Right forelimb (tissue), 1 donor: Measurements from ENCODE around the gene MAPK8.
"Not testable (repeated sequence)": the region's sequence is repeated elsewhere in the genome, so short reads cannot be mapped to it uniquely, and the experiment has no call there.

ENCODE experiments used
- DNase-seq: peaks from one replicate; pipeline ENCODE4 v3.0.0-alpha.2; 2018

The MAPK8 gene

DNA sequence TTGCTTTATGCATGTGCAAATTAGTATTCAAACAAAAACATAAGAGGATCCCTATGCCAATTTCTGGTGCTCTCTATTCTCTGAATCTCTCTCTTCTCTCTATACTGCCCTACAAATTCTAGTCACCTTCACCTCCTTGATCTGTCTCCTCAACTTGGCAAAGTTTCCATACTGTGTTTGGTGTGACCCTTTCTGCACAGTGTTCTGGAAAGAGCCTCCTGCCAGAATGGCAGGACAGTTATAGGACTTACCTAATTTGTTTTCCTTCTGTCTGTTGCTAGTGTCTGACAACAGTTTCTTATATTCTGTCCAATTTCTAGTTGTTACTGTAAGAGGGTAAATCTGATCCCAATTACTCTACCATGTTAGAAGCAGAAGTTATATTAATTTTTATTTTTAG lies 34.3 kb downstream of the MAPK8 start:
- no peak for DNase-seq

DNA sequence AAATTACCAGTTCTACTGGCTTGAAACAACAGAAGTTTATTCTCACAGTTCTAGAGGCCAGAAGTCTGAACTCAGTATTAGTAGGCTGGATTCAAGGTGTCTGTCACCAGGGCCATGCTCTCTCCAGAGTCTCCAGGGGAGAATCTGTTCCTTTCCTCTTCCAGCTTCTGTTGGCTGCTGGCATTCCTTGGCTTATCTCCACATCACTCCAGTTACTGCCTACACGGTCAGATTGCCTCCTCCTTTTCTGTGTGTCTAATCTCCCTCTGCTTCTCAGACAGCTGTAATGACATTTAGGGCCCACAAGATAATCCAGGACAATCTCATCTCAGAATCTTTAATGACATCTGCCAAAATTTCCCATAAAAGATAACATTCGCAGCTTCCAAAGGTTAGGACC lies 36.6 kb downstream of the MAPK8 start:
- no peak for DNase-seq

DNA sequence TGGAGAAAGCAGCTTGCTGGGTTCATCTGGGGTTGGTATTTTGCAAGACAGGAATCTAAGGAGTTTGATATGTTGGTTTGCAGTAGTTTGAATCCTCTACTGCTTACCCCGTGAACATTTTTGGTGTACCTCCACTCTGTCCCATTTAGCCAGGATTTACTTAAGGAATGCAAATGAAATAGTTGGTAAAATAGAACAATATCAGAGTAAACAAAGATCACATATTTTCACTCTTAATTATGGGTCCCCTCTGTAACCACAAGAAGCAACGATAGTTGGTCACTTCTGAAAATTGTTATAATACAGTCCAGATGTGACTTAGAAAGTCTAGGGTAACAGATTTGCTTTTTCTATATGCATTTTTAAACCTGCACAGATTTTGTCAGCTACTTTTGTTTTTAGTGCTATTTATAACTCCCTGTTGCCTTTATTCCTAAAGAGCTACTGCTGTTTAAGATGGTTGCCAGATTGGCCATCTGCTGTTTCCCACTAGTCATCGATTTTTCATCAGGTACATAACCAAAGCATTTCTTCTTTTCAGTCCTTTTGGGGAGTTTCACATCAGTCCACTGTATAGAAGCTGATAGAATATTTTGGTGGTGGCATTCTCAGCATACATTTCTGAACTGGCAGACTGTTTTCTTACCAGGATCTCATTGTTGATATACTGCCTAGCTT lies 37.6 kb downstream of the MAPK8 start:
- DNase-seq: no peak

GRCh38 chr10:48346248-48346647 lies 39.8 kb downstream of the MAPK8 start:
- not testable (repeated sequence) for DNase-seq

DNA sequence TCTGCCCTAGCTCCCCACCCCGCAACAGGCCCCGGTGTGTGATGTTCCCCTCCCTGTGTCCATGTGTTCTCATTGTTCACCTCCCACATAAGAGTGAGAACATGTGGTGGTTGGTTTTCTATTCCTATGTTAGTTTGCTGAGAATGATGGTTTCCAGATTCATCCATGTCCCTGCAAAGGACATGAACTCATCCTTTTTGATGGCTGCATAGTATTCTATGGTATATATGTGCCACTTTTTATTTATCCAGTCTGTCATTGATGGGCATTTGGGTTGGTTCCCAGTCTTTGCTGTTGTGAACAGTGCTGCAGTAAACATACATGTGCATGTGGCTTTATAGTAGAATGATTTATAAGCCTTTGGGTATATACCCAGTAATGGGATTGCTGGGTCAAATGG lies 41.1 kb downstream of the MAPK8 start:
- not testable (repeated sequence) for DNase-seq

DNA sequence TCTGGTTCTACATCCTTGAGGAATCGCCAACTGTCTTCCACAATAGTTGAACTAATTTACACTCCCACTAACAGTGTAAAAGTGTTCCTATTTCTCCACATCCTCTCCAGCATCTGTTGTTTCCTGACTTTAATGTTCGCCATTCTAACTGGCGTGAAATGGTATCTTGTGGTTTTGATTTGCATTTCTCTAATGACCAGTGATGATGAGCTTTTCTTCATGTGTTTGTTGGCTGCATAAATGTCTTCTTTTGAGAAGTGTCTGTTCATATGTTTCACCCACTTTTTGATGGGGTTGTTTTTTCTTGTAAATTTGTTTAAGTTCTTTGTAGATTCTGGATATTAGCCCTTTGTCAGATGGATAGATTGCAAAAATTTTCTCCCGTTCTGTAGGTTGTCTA lies 41.5 kb downstream of the MAPK8 start:
- not testable (repeated sequence) for DNase-seq

DNA sequence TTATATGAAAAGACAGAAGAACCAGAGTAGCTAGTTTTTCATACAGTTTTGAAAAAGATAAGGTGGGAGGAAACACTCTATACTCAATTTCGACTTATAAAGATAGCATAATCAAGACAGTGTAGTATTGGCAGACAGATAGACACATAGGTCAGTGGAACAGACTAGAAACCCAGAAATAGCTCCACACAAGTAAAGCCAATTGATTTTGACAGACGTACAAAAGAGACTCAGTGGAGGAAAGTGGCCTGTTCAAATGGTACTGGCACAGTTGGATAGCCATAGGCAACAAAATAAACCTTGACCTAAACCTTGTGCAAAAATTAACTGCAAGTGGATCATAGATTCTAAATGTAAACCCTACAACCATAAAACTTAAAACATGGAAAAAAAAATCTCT lies 46.8 kb downstream of the MAPK8 start:
- no peak for DNase-seq

- DNase-seq: no peak
Measured at GRCh38 chr10:48357631-48358030, 51.2 kb downstream of the MAPK8 start.

- DNase-seq: no peak
Measured at GRCh38 chr10:48358162-48358561, 51.7 kb downstream of the MAPK8 start.

DNA sequence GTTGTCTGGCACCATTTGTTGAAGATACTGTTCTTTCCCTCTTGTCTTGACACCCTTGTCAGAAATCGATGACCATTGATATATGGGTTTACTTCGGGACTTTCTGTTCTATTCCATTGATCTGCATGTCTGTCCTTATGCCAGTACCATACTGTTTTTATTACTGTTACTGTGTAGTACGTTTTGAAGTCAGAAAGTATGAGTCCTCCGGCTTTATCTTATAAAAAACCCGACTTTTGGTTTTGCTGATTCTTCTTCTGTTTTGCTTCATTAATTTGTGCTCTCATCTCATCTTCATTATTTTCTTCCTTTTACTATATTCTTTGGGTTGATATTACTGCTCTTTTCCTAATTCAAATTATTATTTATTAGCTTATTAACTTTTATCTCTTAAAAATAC lies 52.4 kb downstream of the MAPK8 start:
- DNase-seq: no peak

DNA sequence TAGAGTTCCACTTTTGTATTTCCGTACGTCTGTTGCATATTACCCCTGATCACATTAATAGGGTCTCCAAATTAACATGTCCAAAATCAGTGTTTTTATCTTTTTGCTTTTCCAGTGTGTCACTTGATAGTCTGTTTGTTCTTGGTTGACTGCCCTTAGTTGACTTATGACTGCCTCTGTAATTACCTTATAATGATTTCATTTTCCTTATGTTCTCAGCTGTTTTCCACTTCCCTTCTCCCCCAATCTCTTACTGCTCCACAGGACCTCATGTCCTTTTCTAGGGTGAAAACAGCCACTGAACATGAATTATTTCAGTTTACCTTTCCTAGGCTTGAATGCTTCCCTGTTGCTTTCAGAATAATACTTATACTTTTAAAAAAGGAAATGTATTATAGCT lies 54.7 kb downstream of the MAPK8 start:
- no peak for DNase-seq

DNA sequence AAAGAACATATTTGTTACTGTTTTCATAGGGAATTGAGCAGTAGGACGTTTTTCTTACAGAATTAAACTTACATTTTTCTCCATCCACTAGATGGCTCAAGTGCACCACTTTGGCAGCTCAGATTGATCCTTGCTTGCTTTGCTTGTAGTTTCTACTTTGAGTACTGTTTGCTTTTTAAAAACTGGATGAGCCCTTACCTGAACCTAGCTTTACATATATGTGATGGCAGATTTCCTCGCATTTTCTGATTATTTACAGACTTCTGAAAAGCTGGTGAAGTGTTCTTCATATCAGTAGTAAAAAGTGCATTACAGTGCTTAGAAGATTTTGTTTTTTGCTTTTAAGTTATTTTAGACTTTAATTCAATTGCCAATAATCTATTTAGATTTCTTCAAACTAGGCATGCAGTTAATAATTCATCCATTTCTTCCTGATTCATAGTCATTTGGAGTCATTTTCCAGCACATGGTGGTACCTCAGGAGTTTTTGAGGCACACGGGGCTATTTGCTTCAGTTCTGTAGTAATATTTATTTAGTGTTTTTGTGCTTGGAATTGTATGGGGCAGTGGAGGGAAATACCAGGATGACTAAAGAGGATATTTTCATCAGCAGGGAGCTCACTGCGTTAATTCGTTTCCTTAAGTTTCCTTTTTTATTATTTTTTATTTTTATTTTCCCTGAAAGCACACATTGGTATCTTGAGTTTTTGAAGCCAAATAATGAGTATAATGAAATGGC lies 57.3 kb downstream of the MAPK8 start:
- DNase-seq: peak; percentile 57

- DNase-seq: no peak
Measured at GRCh38 chr10:48364659-48365405, 58.4 kb downstream of the MAPK8 start.

DNA sequence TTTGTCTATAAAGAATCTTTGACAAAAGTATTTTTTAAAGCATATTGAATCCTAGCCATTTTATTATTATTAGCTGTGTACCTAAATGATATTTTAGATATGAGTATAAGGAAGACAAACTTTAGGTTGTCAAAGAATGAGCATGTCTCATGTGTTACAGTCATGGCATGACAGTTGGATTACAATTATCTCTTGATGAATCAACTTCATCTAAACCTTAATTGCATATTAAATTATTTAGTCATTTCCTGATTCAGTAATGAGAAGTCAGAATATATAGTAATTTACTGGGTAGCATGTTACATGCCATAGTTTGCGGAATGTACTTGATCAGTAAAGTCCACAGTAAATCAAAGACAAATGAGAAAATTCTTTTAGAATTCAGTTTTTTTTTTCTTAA lies 59.2 kb downstream of the MAPK8 start:
- DNase-seq: no peak

DNA sequence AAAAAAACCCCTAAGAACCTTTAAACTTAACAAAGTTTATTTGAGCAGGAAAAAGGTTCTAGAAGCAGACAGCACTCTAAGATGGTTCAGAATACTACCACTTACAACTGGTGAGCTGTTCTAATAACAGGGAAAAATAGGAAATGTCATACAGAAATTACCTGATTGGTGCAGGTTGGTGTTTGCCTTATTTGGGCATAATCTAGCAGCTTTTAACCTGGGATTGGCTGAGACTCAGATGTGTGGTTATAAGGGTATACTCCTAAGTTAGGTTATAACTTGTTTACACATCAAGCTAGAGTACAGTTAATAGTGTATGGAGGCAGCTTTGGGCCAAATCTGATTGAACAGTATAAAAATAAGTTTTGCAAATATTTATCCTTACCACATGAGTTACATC lies 59.8 kb downstream of the MAPK8 start:
- DNase-seq: no peak

DNA sequence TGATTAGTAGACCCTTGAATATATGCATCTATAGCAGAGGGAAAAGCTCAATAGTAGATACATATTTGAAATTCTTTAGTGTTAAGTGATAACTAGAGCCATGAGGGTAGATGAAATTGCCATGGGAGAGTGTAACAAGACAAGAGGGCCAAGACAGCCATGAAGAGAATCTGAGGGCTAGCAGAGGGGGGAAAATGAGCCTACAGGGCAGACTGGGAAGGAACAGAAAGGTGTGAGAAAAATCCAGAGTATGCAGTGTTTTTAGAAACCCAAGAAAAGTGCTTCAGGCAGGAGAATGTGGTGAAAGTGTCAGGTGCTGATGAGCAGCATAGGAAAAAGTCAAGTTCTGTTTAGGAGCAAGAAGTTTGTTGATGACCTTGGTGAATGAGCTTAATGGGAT lies 63.0 kb downstream of the MAPK8 start:
- no peak for DNase-seq

- DNase-seq: no peak
Measured at GRCh38 chr10:48377751-48378530, 71.5 kb downstream of the MAPK8 start.

DNA sequence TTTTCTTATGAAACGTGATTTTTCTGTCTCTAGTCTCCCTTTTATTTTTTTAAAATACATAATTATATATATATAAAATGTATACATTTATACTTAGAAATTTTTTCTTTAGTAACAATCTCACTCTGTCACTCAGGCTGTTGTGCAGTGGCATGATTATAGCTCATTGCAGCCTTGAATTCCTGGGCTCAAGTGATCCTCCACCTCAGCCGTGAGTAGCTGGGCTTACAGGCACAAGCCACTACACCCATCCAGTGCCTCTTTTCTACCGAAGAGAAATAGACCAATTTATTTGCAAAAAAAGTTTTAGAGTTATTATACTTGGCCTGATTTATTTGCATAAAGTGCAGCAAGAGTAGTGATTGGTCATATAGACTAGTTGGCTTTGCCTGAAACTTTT lies 72.2 kb downstream of the MAPK8 start:
- DNase-seq: no peak

DNA sequence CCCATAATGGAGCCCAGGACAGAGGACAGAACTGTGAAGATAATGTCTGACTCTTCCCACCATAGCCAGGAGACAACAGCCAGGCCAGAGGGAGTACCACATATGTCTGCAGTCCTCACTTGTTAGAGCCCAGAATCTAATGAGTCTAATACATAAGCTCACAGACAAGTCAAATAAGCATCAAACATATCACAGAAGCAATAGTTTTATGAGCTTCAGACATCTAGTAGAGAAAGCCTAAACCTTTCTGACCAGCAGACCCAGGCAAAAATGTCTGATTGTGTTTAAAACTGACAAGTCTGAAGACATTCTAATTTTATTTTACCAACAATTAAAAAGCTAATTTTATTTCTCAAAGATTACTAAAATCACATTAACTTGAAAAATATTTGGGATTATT lies 75.5 kb downstream of the MAPK8 start:
- DNase-seq: no peak

GRCh38 chr10:48382982-48383381 lies 76.5 kb downstream of the MAPK8 start:
- no peak for DNase-seq

DNA sequence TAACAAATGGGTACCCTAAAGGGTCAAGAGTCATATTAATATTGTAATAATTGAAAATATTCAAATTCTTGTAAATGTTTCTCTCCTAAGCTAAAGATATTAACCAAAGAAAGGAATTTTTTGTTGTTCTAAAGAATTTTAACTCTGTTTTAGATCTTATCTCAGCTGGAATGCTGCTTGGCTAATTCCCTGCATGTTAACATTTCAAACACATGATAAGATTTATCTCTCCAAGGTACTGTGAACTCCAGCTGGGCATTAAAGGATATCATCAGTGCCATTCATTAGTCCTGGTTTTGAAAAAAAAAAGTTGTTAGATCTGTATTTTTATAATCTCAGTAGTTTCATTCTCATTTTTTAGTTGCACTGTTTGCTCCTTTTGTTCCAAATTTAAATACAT lies 76.9 kb downstream of the MAPK8 start:
- no peak for DNase-seq

DNA sequence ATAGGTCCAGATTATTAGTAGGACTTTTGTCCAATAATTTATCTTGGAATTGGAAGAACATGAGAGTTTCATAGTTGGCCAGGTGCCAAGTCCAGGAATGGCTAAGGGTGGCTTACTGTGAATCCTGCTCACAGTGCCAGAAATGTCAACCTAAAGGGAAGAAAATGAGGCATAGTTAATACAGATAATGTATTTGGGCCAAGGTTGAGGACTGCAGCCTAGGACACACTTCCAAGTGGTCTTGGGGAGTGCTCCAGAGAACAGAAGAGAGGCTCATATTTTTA lies 78.2 kb downstream of the MAPK8 start:
- no peak for DNase-seq

- no peak for DNase-seq
Measured at GRCh38 chr10:48389272-48389671, 82.8 kb downstream of the MAPK8 start.
